Measurements from ENCODE around the gene EXOC2.

DNA sequence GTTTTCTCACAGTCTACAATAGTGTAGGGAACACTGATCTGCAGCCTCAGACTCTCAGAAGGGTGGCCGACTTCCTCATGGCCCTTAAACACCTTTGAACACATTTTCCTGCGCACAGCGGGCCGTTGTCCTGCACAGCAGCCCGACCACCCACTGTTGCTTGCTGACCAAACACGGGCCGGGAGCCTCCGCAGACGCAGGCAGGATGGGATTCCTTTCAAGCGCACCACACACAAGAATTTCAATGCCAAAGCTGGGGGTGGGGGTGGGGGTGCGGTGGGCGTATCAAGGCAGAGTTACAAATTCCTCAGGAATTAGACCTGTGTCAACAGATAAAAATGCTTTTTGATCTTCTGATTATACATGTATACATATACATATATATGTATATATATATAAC lies 110.6 kb downstream of the EXOC2 start:
- no peak for TF ChIP-seq POLR2A (IDR thresholded peaks at IDR 0.05; ENCODE audit: low read depth, low read length)
- TF ChIP-seq POLR2AphosphoS5 (IDR thresholded peaks at IDR 0.05; ENCODE audit: low read depth, low read length), result no peak
- TF ChIP-seq SPI1 (IDR thresholded peaks at IDR 0.05; ENCODE audit: low read depth, low read length), result no peak
